ENCODE measurements around the gene MGAT3. TPM values are rescaled to one million over a fixed set of nuclear protein-coding genes. Genes with fewer than 3 reads are reported as not detected.
"Not testable (repeated sequence)": the region's sequence is repeated elsewhere in the genome, so short reads cannot be mapped to it uniquely, and the experiment has no call there.

The MGAT3 gene
- total RNA-seq, 4 donors from 2014 or later = 0.08 to 1.3 (median 0.62) TPM

- peak overlapping the region; percentile 92 to 99 (median 97) for H3K4me3 ChIP-seq
- intact Hi-C loops (cut with DNase I) = loop anchor here (10.0 kb wide), 1 partner anchor 174 kb away; the partner anchor contains the start of gene SYNGR1
- no peaks in the 10 kb centered on the region for H3K27me3 ChIP-seq
- H3K9me3 ChIP-seq = no peaks in the 10 kb centered on the region
- H3K27ac ChIP-seq = peak overlapping the region; percentile 99 to 100 (median 100)
- WGBS, 2 donors = 6 to 10% methylated on average over 18 to 22 of the region's 24 CpGs
- H3K36me3 ChIP-seq = peaks cover 20 to 67% (median 30%) of the 10 kb centered on the region in 3 donors
- TF ChIP-seq POLR2A (IDR thresholded peaks at IDR 0.05) (no peak), CTCF (IDR thresholded peaks at IDR 0.05) (no peak)
- no peak for DNase-seq
- H3K4me1 ChIP-seq = peaks cover 25 to 53% (median 36%) of the 10 kb centered on the region in 3 donors
These were observed 62.3 kb downstream of the MGAT3 start for GRCh38 chr22:39518996-39519680.

- Histone ChIP-seq H3K27me3 (no peaks in the 10 kb centered on the region), H3K4me1 (peaks cover 25 to 57% (median 42%) of the 10 kb centered on the region in 3 donors), H3K9me3 (no peaks in the 10 kb centered on the region), H3K36me3 (peaks cover 20 to 67% (median 30%) of the 10 kb centered on the region in 3 donors), H3K27ac (peak overlapping the region; percentile 99 to 100 (median 100)), H3K4me3 (peak overlapping the region; percentile 92 to 99 (median 97))
- intact Hi-C loops (cut with DNase I) = loop anchor here (10.0 kb wide), 1 partner anchor 175 kb away; the partner anchor contains the start of gene SYNGR1
- TF ChIP-seq POLR2A (IDR thresholded peaks at IDR 0.05) (peak in 3 of 4 donors; percentile 38 to 81 (median 56)), CTCF (IDR thresholded peaks at IDR 0.05) (peak in 3 of 6 experiments; percentile 27 to 38 (median 30))
- peak; percentile 94 for DNase-seq
- WGBS, 2 donors = 0 to 2% methylated on average over 11 of the region's 47 CpGs
These were observed 62.9 kb downstream of the MGAT3 start for GRCh38 chr22:39519681-39520225.

GRCh38 chr22:39520226-39521105, 63.7 kb downstream of the MGAT3 start, which contains the start of gene ATF4:
Gene ATF4 (plus strand): TSS chr22:39520562. CDS start chr22:39521446, 884 bp downstream.
- H3K36me3 ChIP-seq = peaks cover 20 to 67% (median 28%) of the 10 kb centered on the region in 3 donors
- no peak for DNase-seq
- no peaks in the 10 kb centered on the region for H3K27me3 ChIP-seq
- peak within 1 kb of the TSS; percentile 92 to 99 (median 97) for H3K4me3 ChIP-seq
- H3K9me3 ChIP-seq = no peaks in the 10 kb centered on the region
- peaks cover 25 to 64% (median 45%) of the 10 kb centered on the region in 3 donors for H3K4me1 ChIP-seq
- intact Hi-C loops (cut with DNase I) = no loop called here
- TF ChIP-seq POLR2A (IDR thresholded peaks at IDR 0.05) (peak in 2 of 4 donors; percentile 97 to 99), CTCF (IDR thresholded peaks at IDR 0.05) (peak in 2 of 6 experiments; percentile 11 to 23)
- WGBS, 2 donors = 0 to 1% methylated on average over 23 to 29 of the region's 86 CpGs
- peak within 1 kb of the TSS; percentile 99 to 100 (median 100) for H3K27ac ChIP-seq

DNA sequence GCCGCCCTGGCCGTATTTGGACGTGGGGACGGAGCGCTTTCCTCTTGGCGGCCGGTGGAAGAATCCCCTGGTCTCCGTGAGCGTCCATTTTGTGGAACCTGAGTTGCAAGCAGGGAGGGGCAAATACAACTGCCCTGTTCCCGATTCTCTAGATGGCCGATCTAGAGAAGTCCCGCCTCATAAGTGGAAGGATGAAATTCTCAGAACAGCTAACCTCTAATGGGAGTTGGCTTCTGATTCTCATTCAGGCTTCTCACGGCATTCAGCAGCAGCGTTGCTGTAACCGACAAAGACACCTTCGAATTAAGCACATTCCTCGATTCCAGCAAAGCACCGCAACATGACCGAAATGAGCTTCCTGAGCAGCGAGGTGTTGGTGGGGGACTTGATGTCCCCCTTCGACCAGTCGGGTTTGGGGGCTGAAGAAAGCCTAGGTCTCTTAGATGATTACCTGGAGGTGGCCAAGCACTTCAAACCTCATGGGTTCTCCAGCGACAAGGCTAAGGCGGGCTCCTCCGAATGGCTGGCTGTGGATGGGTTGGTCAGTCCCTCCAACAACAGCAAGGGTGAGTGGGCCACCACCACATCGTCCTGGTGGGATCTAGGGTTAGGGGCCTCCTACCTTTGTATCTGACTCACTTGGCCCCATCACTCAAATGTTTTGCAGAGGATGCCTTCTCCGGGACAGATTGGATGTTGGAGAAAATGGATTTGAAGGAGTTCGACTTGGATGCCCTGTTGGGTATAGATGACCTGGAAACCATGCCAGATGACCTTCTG, 64.5 kb downstream of the MGAT3 start:
- Histone ChIP-seq H3K36me3 (peaks cover 20 to 61% (median 28%) of the 10 kb centered on the region in 3 donors), H3K4me3 (peak overlapping the region; percentile 92 to 99 (median 97)), H3K4me1 (peaks cover 25 to 72% (median 45%) of the 10 kb centered on the region in 3 donors), H3K27ac (peak overlapping the region; percentile 99 to 100 (median 100))
- DNase-seq; H3K27me3 ChIP-seq; H3K9me3 ChIP-seq; intact Hi-C loops (cut with DNase I): not testable (repeated sequence)
- 0 to 2% methylated on average over 8 to 22 of the region's 28 CpGs for WGBS, 2 donors

DNA sequence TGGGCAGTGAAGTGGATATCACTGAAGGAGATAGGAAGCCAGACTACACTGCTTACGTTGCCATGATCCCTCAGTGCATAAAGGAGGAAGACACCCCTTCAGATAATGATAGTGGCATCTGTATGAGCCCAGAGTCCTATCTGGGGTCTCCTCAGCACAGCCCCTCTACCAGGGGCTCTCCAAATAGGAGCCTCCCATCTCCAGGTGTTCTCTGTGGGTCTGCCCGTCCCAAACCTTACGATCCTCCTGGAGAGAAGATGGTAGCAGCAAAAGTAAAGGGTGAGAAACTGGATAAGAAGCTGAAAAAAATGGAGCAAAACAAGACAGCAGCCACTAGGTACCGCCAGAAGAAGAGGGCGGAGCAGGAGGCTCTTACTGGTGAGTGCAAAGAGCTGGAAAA, 65.3 kb downstream of the MGAT3 start:
- intact Hi-C loops (cut with DNase I) = not testable (repeated sequence)
- Histone ChIP-seq H3K27ac (peak overlapping the region; percentile 99 to 100 (median 100)), H3K4me1 (peaks cover 30 to 77% (median 45%) of the 10 kb centered on the region in 3 donors)

More for the DNA sequence above, 65.3 kb downstream of the MGAT3 start:
- H3K9me3 ChIP-seq, H3K27me3 ChIP-seq, DNase-seq: not testable (repeated sequence)
- Histone ChIP-seq H3K36me3 (peaks cover 20 to 53% (median 28%) of the 10 kb centered on the region in 3 donors), H3K4me3 (peak overlapping the region; percentile 92 to 99 (median 97))
- 3 to 6% methylated on average over 5 of the region's 5 CpGs for WGBS, 2 donors
